ENCODE data around the gene NDOR1. TPM values are rescaled to one million over a fixed set of nuclear protein-coding genes. Genes with fewer than 3 reads are reported as not detected.
A peak's percentile ranks its signal among the peaks of the same experiment; 100 is the strongest.
"Not testable (repeated sequence)": the region's sequence is repeated elsewhere in the genome, so short reads cannot be mapped to it uniquely, and the experiment has no call there.

Gene NDOR1
- total RNA-seq, 8 experiments from 2014 or later, result 5.1 to 25.3 (median 8.6) TPM

DNA sequence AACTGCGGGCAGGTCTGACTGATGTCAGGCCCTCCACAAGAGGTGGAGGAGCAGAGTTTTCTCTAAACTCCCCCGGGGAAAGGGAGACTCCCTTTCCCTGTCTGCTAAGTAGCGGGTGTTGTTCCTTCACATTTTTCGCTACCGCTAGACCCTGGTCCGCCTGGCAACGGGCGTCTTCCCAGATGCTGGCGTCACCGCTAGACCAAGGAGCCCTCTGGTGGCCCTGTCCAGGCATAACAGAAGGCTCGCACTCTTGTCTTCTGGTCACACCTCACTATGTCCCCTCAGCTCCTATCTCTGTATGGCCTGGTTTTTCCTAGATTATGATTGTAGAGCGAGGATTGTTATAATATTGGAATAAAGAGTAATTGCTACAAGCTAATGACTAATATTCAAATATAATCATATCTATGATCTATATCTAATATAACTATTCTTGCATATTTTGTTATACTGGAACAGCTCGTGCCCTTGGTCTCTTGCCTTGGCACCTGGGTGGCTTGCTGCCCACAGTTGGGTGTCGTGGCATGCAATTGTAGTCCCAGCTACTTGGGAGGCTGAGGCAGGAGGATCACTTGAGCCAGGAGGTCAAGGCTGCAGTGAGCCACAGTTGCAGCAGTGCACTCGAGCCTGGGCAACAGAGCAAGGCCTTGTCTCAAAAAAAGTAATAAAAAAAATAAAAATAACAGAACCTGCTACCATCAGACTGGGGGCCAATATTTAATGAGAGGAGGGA, 56.8 kb downstream of the NDOR1 start:
- H3K4me1 ChIP-seq (replicated peaks in 1 of 2); in situ Hi-C loops (cut with MboI; ENCODE audit: low pct_unique_long_range_greater_than_20kb in 2 of 9, low sequenced_read_pairs in 9 of 9, unreplicated experiment in 9 of 9); H3K4me3 ChIP-seq; H3K27ac ChIP-seq: not testable (repeated sequence)
- WGBS, 10 experiments, result 50 to 100% (median 76%) methylated on average over 1 to 10 of the region's 15 CpGs; no CpG with 5 or more reads in 4 of the 10 experiments
- ATAC-seq (replicated peaks in 6 of 8), result peak in 1 of 8 experiments; percentile 13

GRCh38 chr9:137262909-137263285, 57.4 kb downstream of the NDOR1 start:
- 80 to 100% (median 90%) methylated on average over 4 to 12 of the region's 24 CpGs; no CpG with 5 or more reads in 6 of the 10 experiments for WGBS, 10 experiments
- peak in 2 of 8 experiments; percentile 5 to 18 for ATAC-seq (replicated peaks in 6 of 8)
- H3K4me1 ChIP-seq (replicated peaks in 1 of 2), result peaks cover 0 to 2% of the 10 kb centered on the region in 2 donors
- in situ Hi-C loops (cut with MboI; ENCODE audit: low pct_unique_long_range_greater_than_20kb in 2 of 9, low sequenced_read_pairs in 9 of 9, unreplicated experiment in 9 of 9), result no loop called here
- no peak overlapping the region for H3K4me3 ChIP-seq
- no peak overlapping the region for H3K27ac ChIP-seq

GRCh38 chr9:137263506-137263905, 58.0 kb downstream of the NDOR1 start:
- in situ Hi-C loops (cut with MboI; ENCODE audit: low pct_unique_long_range_greater_than_20kb in 2 of 9, low sequenced_read_pairs in 9 of 9, unreplicated experiment in 9 of 9), result no loop called here
- 33 to 100% (median 94%) methylated on average over 2 to 6 of the region's 10 CpGs; no CpG with 5 or more reads in 7 of the 10 experiments for WGBS, 10 experiments
- Histone ChIP-seq H3K4me1 (replicated peaks in 1 of 2) (peaks cover 0 to 2% of the 10 kb centered on the region in 2 donors), H3K27ac (no peak overlapping the region), H3K4me3 (no peak overlapping the region)
- no peak for ATAC-seq (replicated peaks in 6 of 8)

- WGBS, 10 experiments, result 80 to 93% (median 90%) methylated on average over 2 to 20 of the region's 22 CpGs; no CpG with 5 or more reads in 6 of the 10 experiments
- Histone ChIP-seq H3K4me3 (no peak overlapping the region), H3K4me1 (replicated peaks in 1 of 2) (peaks cover 0 to 2% of the 10 kb centered on the region in 2 donors), H3K27ac (no peak overlapping the region)
- in situ Hi-C loops (cut with MboI; ENCODE audit: low pct_unique_long_range_greater_than_20kb in 2 of 9, low sequenced_read_pairs in 9 of 9, unreplicated experiment in 9 of 9), result no loop called here
- no peak for ATAC-seq (replicated peaks in 6 of 8)
Observed at GRCh38 chr9:137264067-137264466, 58.6 kb downstream of the NDOR1 start.

DNA sequence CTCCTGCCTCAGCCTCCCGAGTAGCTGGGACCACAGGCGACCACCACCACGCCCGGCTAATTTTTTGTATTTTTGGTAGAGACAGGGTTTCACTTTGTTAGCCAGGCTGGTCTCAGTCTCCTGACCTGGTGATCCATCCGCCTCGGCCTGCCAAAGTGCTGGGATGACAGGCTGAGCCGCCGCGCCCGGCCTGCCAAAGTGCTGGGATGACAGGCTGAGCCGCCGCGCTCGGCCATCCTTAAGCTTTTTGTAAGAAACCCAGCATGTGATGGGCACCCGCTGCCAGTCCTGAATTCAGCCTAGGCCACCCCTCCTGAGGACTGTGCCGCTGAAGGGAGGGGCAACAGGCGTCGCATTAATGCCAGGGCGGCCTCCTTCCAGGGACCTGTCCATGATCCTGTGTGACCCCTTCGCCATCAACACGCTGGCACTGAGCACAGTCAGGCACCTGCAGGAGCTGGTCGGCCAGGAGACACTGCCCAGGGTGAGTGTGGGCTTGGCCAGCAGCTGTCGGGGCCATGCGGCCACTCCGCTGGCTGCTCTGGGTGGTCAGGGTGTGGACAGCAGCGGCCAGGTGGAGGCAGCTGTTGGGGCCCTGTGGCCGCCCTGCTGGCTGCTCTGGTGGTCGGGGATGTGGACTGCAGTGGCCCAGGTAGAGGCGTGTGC, 60.1 kb downstream of the NDOR1 start:
- peak in 2 of 8 experiments; percentile 6 to 7 for ATAC-seq (replicated peaks in 6 of 8)
- in situ Hi-C loops (cut with MboI; ENCODE audit: low pct_unique_long_range_greater_than_20kb in 2 of 9, low sequenced_read_pairs in 9 of 9, unreplicated experiment in 9 of 9), result no loop called here
- 60 to 100% (median 100%) methylated on average over 1 to 4 of the region's 29 CpGs; no CpG with 5 or more reads in 1 of the 10 experiments for WGBS, 10 experiments
- H3K4me3 ChIP-seq, result no peak overlapping the region
- no peak overlapping the region for H3K27ac ChIP-seq
- peaks cover 0 to 2% of the 10 kb centered on the region in 2 donors for H3K4me1 ChIP-seq (replicated peaks in 1 of 2)

DNA sequence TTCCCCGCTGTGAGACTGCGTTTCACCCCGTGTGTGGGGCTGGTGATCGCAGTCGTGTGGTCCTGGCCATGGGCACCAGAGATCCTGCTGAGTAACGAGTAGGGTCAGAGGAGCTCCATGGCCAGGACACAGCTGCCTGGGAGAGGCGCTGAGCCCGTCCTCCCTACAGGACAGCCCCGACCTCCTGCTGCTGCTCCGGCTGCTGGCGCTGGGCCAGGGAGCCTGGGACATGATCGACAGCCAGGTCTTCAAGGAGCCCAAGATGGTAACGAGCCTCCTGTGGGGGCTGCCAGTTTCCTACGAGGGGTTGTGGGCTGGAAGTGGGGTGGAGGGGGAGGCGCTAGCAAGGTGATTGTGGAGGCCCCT, 60.6 kb downstream of the NDOR1 start:
- Histone ChIP-seq H3K27ac (no peak overlapping the region), H3K4me3 (no peak overlapping the region), H3K4me1 (replicated peaks in 1 of 2) (peaks cover 0 to 2% of the 10 kb centered on the region in 2 donors)
- in situ Hi-C loops (cut with MboI; ENCODE audit: low pct_unique_long_range_greater_than_20kb in 2 of 9, low sequenced_read_pairs in 9 of 9, unreplicated experiment in 9 of 9), result no loop called here
- no CpG with 5 or more reads among the region's 15 CpGs for WGBS, 10 experiments
- peak in 2 of 8 experiments; percentile 2 to 3 for ATAC-seq (replicated peaks in 6 of 8)

Other genes with a start within 250 kb of the NDOR1 start
- 100 to 1,000 TPM in 2 of 8 experiments, 10 to 100 TPM in 2, 1 to 10 TPM in 4; 1.2 to 273 (median 12.3) TPM for gene PTGDS, start 228.2 kb upstream of the NDOR1 start, total RNA-seq
- gene LCNL1, start 222.7 kb upstream of the NDOR1 start, total RNA-seq, result 1 to 10 TPM in 1 of 8 experiments, under 1 TPM in 7; 0.11 to 1.3 (median 0.73) TPM
- 10 to 100 TPM; 23.4 to 38.4 (median 27.5) TPM for gene PAXX, start 213.3 kb upstream of the NDOR1 start, total RNA-seq
- gene CLIC3, start 209.1 kb upstream of the NDOR1 start, total RNA-seq, result 1 to 10 TPM in 1 of 8 experiments, under 1 TPM in 3, not detected in 4; 0.29 to 8.3 (median 0.47) TPM
- gene ABCA2, start 177.5 kb upstream of the NDOR1 start, total RNA-seq, result 10 to 100 TPM in 7 of 8 experiments, 1 to 10 TPM in 1; 8.1 to 27.9 (median 18.0) TPM
- 1 to 10 TPM in 1 of 8 experiments, under 1 TPM in 6, not detected in 1; 0.08 to 1.0 (median 0.25) TPM for gene FUT7, start 173.6 kb upstream of the NDOR1 start, total RNA-seq
- 10 to 100 TPM; 19.0 to 61.7 (median 30.5) TPM for gene NPDC1, start 159.5 kb upstream of the NDOR1 start, total RNA-seq
- 1 to 10 TPM in 1 of 8 experiments, under 1 TPM in 7; 0.13 to 1.3 (median 0.34) TPM for gene ENTPD2, start 151.6 kb upstream of the NDOR1 start, total RNA-seq
- 10 to 100 TPM in 2 of 8 experiments, 1 to 10 TPM in 4, under 1 TPM in 2; 0.31 to 12.5 (median 6.4) TPM for gene SAPCD2, start 135.1 kb upstream of the NDOR1 start, total RNA-seq
- gene UAP1L1, start 128.2 kb upstream of the NDOR1 start, total RNA-seq, result 1 to 10 TPM in 6 of 8 experiments, under 1 TPM in 2; 0.63 to 8.9 (median 4.5) TPM
- 10 to 100 TPM; 28.6 to 89.3 (median 50.3) TPM for gene MAN1B1, start 118.7 kb upstream of the NDOR1 start, total RNA-seq
- 100 to 1,000 TPM in 3 of 8 experiments, 10 to 100 TPM in 5; 14.2 to 233 (median 56.1) TPM for gene DPP7, start 91.0 kb upstream of the NDOR1 start, total RNA-seq
- 1 to 10 TPM in 4 of 8 experiments, under 1 TPM in 4; 0.20 to 6.0 (median 1.2) TPM for gene GRIN1, start 66.5 kb upstream of the NDOR1 start, total RNA-seq
- gene LRRC26, start 35.6 kb upstream of the NDOR1 start, total RNA-seq, result under 1 TPM in 3 of 8 experiments, not detected in 5; 0.17 to 1.00 (median 0.43) TPM
- gene TMEM210, start 33.6 kb upstream of the NDOR1 start, total RNA-seq, result not detected
- 10 to 100 TPM; 11.9 to 43.3 (median 20.0) TPM for gene ANAPC2, start 17.1 kb upstream of the NDOR1 start, total RNA-seq
- 10 to 100 TPM; 28.2 to 50.7 (median 44.5) TPM for gene SSNA1, start 17.0 kb upstream of the NDOR1 start, total RNA-seq
- gene TPRN, start 5.0 kb upstream of the NDOR1 start, total RNA-seq, result 10 to 100 TPM in 4 of 8 experiments, 1 to 10 TPM in 4; 5.9 to 79.6 (median 10.6) TPM
- gene TMEM203, start 52 bp upstream of the NDOR1 start, total RNA-seq, result 10 to 100 TPM; 20.0 to 31.7 (median 26.4) TPM
- 1 to 10 TPM in 7 of 8 experiments, under 1 TPM in 1; 0.41 to 7.0 (median 3.0) TPM for gene RNF208, start 16.5 kb downstream of the NDOR1 start, total RNA-seq
- gene CYSRT1, start 19.5 kb downstream of the NDOR1 start, total RNA-seq, result 1 to 10 TPM; 1.2 to 4.7 (median 1.3) TPM
- 1 to 10 TPM in 1 of 8 experiments, under 1 TPM in 7; 0.23 to 1.1 (median 0.46) TPM for gene RNF224, start 21.8 kb downstream of the NDOR1 start, total RNA-seq
- gene SLC34A3, start 25.2 kb downstream of the NDOR1 start, total RNA-seq, result under 1 TPM in 6 of 8 experiments, not detected in 2; 0.11 to 0.49 (median 0.20) TPM
- gene TUBB4B, start 35.6 kb downstream of the NDOR1 start, total RNA-seq, result 100 to 1,000 TPM in 5 of 8 experiments, 10 to 100 TPM in 3; 57.6 to 372 (median 151) TPM
- gene STPG3, start 45.6 kb downstream of the NDOR1 start, total RNA-seq, result 1 to 10 TPM in 3 of 8 experiments, under 1 TPM in 2, not detected in 3; 0.42 to 1.4 (median 1.3) TPM
- 10 to 100 TPM; 22.8 to 38.4 (median 34.5) TPM for gene NELFB, start 49.6 kb downstream of the NDOR1 start, total RNA-seq
- 10 to 100 TPM in 2 of 8 experiments, 1 to 10 TPM in 1, under 1 TPM in 5; 0.11 to 14.2 (median 0.71) TPM for gene TOR4A, start 72.0 kb downstream of the NDOR1 start, total RNA-seq
- gene NRARP, start 96.6 kb downstream of the NDOR1 start, total RNA-seq, result 10 to 100 TPM in 1 of 8 experiments, 1 to 10 TPM in 5, under 1 TPM in 1, not detected in 1; 1.00 to 20.5 (median 3.4) TPM
- gene EXD3, start 217.5 kb downstream of the NDOR1 start, total RNA-seq, result 10 to 100 TPM in 3 of 8 experiments, 1 to 10 TPM in 5; 3.2 to 14.8 (median 9.6) TPM
- gene NOXA1, start 217.7 kb downstream of the NDOR1 start, total RNA-seq, result 1 to 10 TPM in 2 of 8 experiments, under 1 TPM in 6; 0.13 to 2.1 (median 0.32) TPM
- gene ENTPD8, start 235.7 kb downstream of the NDOR1 start, total RNA-seq, result under 1 TPM in 6 of 8 experiments, not detected in 2; 0.08 to 0.52 (median 0.21) TPM